HepG2 (cell line): Measurements from ENCODE around the gene C11orf86. TPM values are rescaled to one million over a fixed set of nuclear protein-coding genes. Genes with fewer than 3 reads are reported as not detected.

Experiments
- ATAC-seq: fragments of 200-7000 bp; cut with Tn5 transposase; 3 replicates; pipeline ENCODE4 v1.9.1; 2020; ENCODE audit warnings: mild to moderate bottlenecking, moderate library complexity
- BruUV-seq: library from RNA; stranded (reverse); fragments of 400-500 nt; replicated peaks from 2 replicates; lab custom pipeline; 2021; lab: Mats Ljungman, UMichigan
- CTCF ChIA-PET: fragments of 300-600 bp; formaldehyde crosslinking; extraction: SDS; loops from one replicate; lab custom pipeline; 2021; ENCODE audit warnings: low total read pairs, inconsistent platforms, low intra/inter-chr PET ratio; lab: Yijun Ruan, JAX
- POLR2A ChIA-PET: fragments of 350-600 bp; sonication (Branson Sonifier 250); formaldehyde crosslinking; loops from one replicate; lab custom pipeline; 2020; ENCODE audit warnings: antibody characterized with exemption, inconsistent platforms; lab: Yijun Ruan, JAX
- DNase-seq: peaks from one replicate; pipeline ENCODE4 v3.0.0-alpha.2; 2015; ENCODE audit warnings: low spot score
- FAIRE-seq: peaks from 3 replicates; lab custom pipeline; 2011; peaks lifted over from hg19 to GRCh38; lab: Jason Lieb, UNC
- H2AFZ ChIP-seq: one replicate; pipeline ENCODE4 v1.6.1; 2011; ENCODE audit warnings: low read length, inconsistent platforms
- H3K27ac ChIP-seq: fragments of 300-600 bp; 3 replicates; pipeline ENCODE4 v1.8.0; 2011; ENCODE audit warnings: mixed run types, mild to moderate bottlenecking, mixed read lengths, low read length, inconsistent platforms; ENCODE audit not compliant: insufficient read depth; ENCODE audit errors: extremely low read length
- H3K27me3 ChIP-seq, 2 experiments: fragments of 200-600 bp in 1 of 2; 2 replicates in 1 of 2; 3 replicates in 1 of 2; pipeline versions ENCODE4 v1.6.0 to v1.8.0; 2011; ENCODE audit warnings: low read length in 2 of 2, mild to moderate bottlenecking in 2 of 2, moderate library complexity in 2 of 2, inconsistent platforms in 1 of 2; ENCODE audit not compliant: insufficient read depth in 2 of 2, control insufficient read depth in 1 of 2
- H3K36me3 ChIP-seq, 2 experiments: fragments of 200-600 bp in 1 of 2; replicated peaks in 1 of 2; 2 replicates in 1 of 2; 3 replicates in 1 of 2; pipeline versions ENCODE4 v1.5.1 to v1.8.0; 2011; ENCODE audit warnings: low read length in 2 of 2, inconsistent platforms in 1 of 2; ENCODE audit not compliant: insufficient read depth in 2 of 2, control insufficient read depth in 1 of 2
- H3K4me1 ChIP-seq: 2 replicates; pipeline ENCODE4 v1.5.1; 2012; ENCODE audit warnings: low read length, inconsistent platforms; ENCODE audit not compliant: insufficient read depth
- H3K4me2 ChIP-seq: 2 replicates; pipeline ENCODE4 v1.6.0; 2011; ENCODE audit warnings: low read depth, low read length, inconsistent platforms
- H3K4me3 ChIP-seq, 3 experiments: fragments of 200-600 bp in 1 of 3; sonication (generic), shearing (Covaris generic) in 1 of 3; replicated peaks in 1 of 3; 2 replicates each; pipeline ENCODE4 v1.5.1; 2011 to 2016; ENCODE audit warnings: low read length in 3 of 3, inconsistent platforms in 2 of 3, low read depth in 2 of 3, mild to moderate bottlenecking in 2 of 3, control low read depth in 1 of 3, mixed read lengths in 1 of 3; ENCODE audit not compliant: insufficient read depth in 1 of 3
- H3K79me2 ChIP-seq: one replicate; pipeline ENCODE4 v1.6.1; 2011; ENCODE audit warnings: low read length, inconsistent platforms; ENCODE audit not compliant: insufficient read depth
- H3K9ac ChIP-seq: 2 replicates; pipeline ENCODE4 v1.6.0; 2011; ENCODE audit warnings: mild to moderate bottlenecking, low read depth, low read length, inconsistent platforms; ENCODE audit not compliant: insufficient read depth
- H3K9me3 ChIP-seq: 2 replicates; pipeline ENCODE4 v1.5.1; 2012; ENCODE audit warnings: mild to moderate bottlenecking, low read length
- H4K20me1 ChIP-seq: 2 replicates; pipeline ENCODE4 v1.6.0; 2011; ENCODE audit warnings: inconsistent platforms, mild to moderate bottlenecking, low read length, moderate library complexity; ENCODE audit not compliant: insufficient read depth
- ATF1 ChIP-seq: IDR thresholded peaks from 2 replicates; pipeline ENCODE4 v1.6.1; 2016; ENCODE audit warnings: mild to moderate bottlenecking, control low read depth
- ATRX ChIP-seq: sonication (generic); formaldehyde crosslinking; IDR thresholded peaks from 2 replicates; pipeline ENCODE4 v1.4.0; 2020; ENCODE audit warnings: missing genetic modification reagents, borderline replicate concordance
- PCBP2 ChIP-seq: fragments of 200-400 bp; formaldehyde crosslinking; optimal IDR thresholded peaks from 2 replicates; pipeline ENCODE3; 2018; ENCODE audit warnings: low read length, low read depth; ENCODE audit not compliant: poor library complexity, severe bottlenecking
- RARA ChIP-seq: IDR thresholded peaks from 2 replicates; pipeline ENCODE4 v1.6.1; 2016; ENCODE audit warnings: missing genetic modification reagents, missing compliant biosample characterization
- XRCC5 ChIP-seq: fragments of 200-400 bp; formaldehyde crosslinking; optimal IDR thresholded peaks from 2 replicates; pipeline ENCODE3; 2017; ENCODE audit warnings: mild to moderate bottlenecking, low read length
- ZBTB10 ChIP-seq: sonication (generic); formaldehyde crosslinking; IDR thresholded peaks from 2 replicates; pipeline ENCODE4 v1.4.0; 2020; ENCODE audit warnings: missing genetic modification reagents, borderline replicate concordance
- ZNF253 ChIP-seq: sonication (generic); formaldehyde crosslinking; IDR thresholded peaks from 2 replicates; pipeline ENCODE4 v1.8.0; 2022; ENCODE audit warnings: mild to moderate bottlenecking, missing genetic modification reagents, borderline replicate concordance
- ZNF768 ChIP-seq: sonication (generic); formaldehyde crosslinking; IDR thresholded peaks from 2 replicates; pipeline ENCODE4 v1.4.0; 2020; ENCODE audit warnings: missing genetic modification reagents
- WGBS: methylation state at CpG from one replicate; pipeline ENCODE4 v1.1.6; 2017; ENCODE audit warnings: low lambda C conversion rate; 5-methylcytosine and 5-hydroxymethylcytosine counted together
- in situ Hi-C: cut with HindIII; loops from 2 replicates; pipeline ENCODE4 v1.10.0; 2017; ENCODE audit warnings: low pct_unique_long_range_greater_than_20kb; ENCODE audit not compliant: extremely low pct_ligation_motif_present
- intact Hi-C: fragments of 100-400 bp; cut with micrococcal nuclease; formaldehyde crosslinking; loops from one replicate; pipeline ENCODE4 v1.10.0; 2022; ENCODE audit not compliant: unreplicated experiment
- polyA plus RNA-seq, 8 experiments: library from polyadenylated mRNA; depleted of rRNA in 3 of 8; stranded (reverse) in 7 of 8; unstranded in 1 of 8; fragments of >200 nt; fragmentation: Illumina TruSeq in 4 of 8; extraction: Trizol in 4 of 8; gene quantifications; 2 replicates each; pipeline versions ENCODE4 v1.2.1 to v1.2.3, GENCODE V29; 2011 to 2016; ENCODE audit warnings: low read depth in 4 of 8, missing spikeins in 1 of 8, mixed read lengths in 1 of 8; ENCODE audit not compliant: insufficient read depth in 1 of 8
- total RNA-seq, 5 experiments: library from RNA; depleted of rRNA; stranded (reverse); fragments of >200 nt; fragmentation: Illumina TruSeq; extraction: Trizol; gene quantifications; 2 replicates each; pipeline ENCODE4 v1.2.3, GENCODE V29; 2016; ENCODE audit warnings: low read depth in 1 of 5

The C11orf86 gene
- total and polyA plus RNA-seq, 2 of the 13 experiments (the other 11 are each of a cell fraction or from before 2014, with no cell fraction given), result 0.11 to 0.18 TPM

GRCh38 chr11:67024966-67025365 lies 49.9 kb downstream of the C11orf86 start:
- H3K27me3 ChIP-seq, result peaks cover 12 to 45% of the 10 kb centered on the region in 2 experiments; a peak in 4 of 5 replicates
- TF ChIP-seq ATF1 (CRISPR knock-in tag) (no peak), RARA (CRISPR knock-in tag) (no peak), ZBTB10 (CRISPR knock-in tag) (no peak), ZNF253 (no peak), PCBP2 (no peak)
- TF ChIP-seq, all 625 proteins: peak for 0
- DNase-seq, result no peak
- in situ Hi-C loops, result no loop called here
- H3K36me3 ChIP-seq, result no peaks in the 10 kb centered on the region
- no peak overlapping the region for H3K4me2 ChIP-seq
- ATAC-seq, result no peak
- H3K4me1 ChIP-seq, result peaks cover 18% of the 10 kb centered on the region
- WGBS, result 50% methylated on average over 1 of the region's 1 CpG
- no peak overlapping the region for H3K9ac ChIP-seq
- H3K9me3 ChIP-seq, result no peaks in the 10 kb centered on the region
- no peak overlapping the region for H3K4me3 ChIP-seq
- H3K79me2 ChIP-seq, result no peaks in the 10 kb centered on the region
- 0 out of 2 replicates have a peak, but pooled peaks cover 4% of the 10 kb centered on the region for H4K20me1 ChIP-seq
- H3K27ac ChIP-seq, result no peak overlapping the region
- FAIRE-seq, result no peak
- H2AFZ ChIP-seq, result no peak overlapping the region
- BruUV-seq, result no TSS peak
- ChIA-PET CTCF (no interaction called here), POLR2A (no interaction called here)
- intact Hi-C loops, result no loop called here

GRCh38 chr11:67025750-67026149 lies 50.6 kb downstream of the C11orf86 start:
- H3K27me3 ChIP-seq, result peaks cover 12 to 51% of the 10 kb centered on the region in 2 experiments; a peak in 4 of 5 replicates
- H3K4me3 ChIP-seq, result no peak overlapping the region
- no peaks in the 10 kb centered on the region for H3K9me3 ChIP-seq
- no peak for TF ChIP-seq XRCC5
- TF ChIP-seq ATRX (CRISPR knock-in tag), result no peak
- TF ChIP-seq ZNF768 (CRISPR knock-in tag), result peak; percentile 84
- ATAC-seq, result no peak
- intact Hi-C loops, result no loop called here
- H3K27ac ChIP-seq, result no peak overlapping the region
- no peak overlapping the region for H2AFZ ChIP-seq
- no TSS peak for BruUV-seq
- DNase-seq, result no peak
- in situ Hi-C loops, result no loop called here
- no peak overlapping the region for H3K4me2 ChIP-seq
- CTCF ChIA-PET, result no interaction called here
- H3K4me1 ChIP-seq, result peaks cover 18% of the 10 kb centered on the region
- FAIRE-seq, result no peak
- H3K79me2 ChIP-seq, result no peaks in the 10 kb centered on the region
- 0 out of 2 replicates have a peak, but pooled peaks cover 4% of the 10 kb centered on the region for H4K20me1 ChIP-seq
- POLR2A ChIA-PET, result no interaction called here
- WGBS, result 14% methylated on average over 8 of the region's 8 CpGs
- H3K36me3 ChIP-seq, result no peaks in the 10 kb centered on the region
- no peak overlapping the region for H3K9ac ChIP-seq
